Measurements from ENCODE around the gene BATF3.

The BATF3 gene

GRCh38 chr1:212701910-212702309, 2.3 kb upstream of the BATF3 start:
- H3K4me1 ChIP-seq (ENCODE audit: control insufficient read depth in 1 of 2, insufficient read depth in 1 of 2, low read depth in 1 of 2, low read length in 1 of 2) = peaks cover 30 to 34% of the 10 kb centered on the region in 2 experiments
- H3K27me3 ChIP-seq = peaks cover 50% of the 10 kb centered on the region

GRCh38 chr1:212700892-212701819, 1.5 kb upstream of the BATF3 start:
- H3K4me1 ChIP-seq (ENCODE audit: control insufficient read depth in 1 of 2, insufficient read depth in 1 of 2, low read depth in 1 of 2, low read length in 1 of 2) = peaks cover 30 to 35% of the 10 kb centered on the region in 2 experiments
- no peaks in the 10 kb centered on the region for H3K36me3 ChIP-seq
- H3K9me3 ChIP-seq = no peaks in the 10 kb centered on the region
- no peak overlapping the region for H3K27ac ChIP-seq
- TF ChIP-seq CTCF (IDR thresholded peaks at IDR 0.05) = no peak
- H3K27me3 ChIP-seq = peaks cover 56% of the 10 kb centered on the region
- H3K4me3 ChIP-seq (ENCODE audit: low read depth in 1 of 2, low read length in 1 of 2) = peak overlapping the region; percentile 71 to 93

More at GRCh38 chr1:212701910-212702309, 2.3 kb upstream of the BATF3 start:
- Histone ChIP-seq H3K9me3 (no peaks in the 10 kb centered on the region), H3K27ac (no peak overlapping the region), H3K4me3 (ENCODE audit: low read depth in 1 of 2, low read length in 1 of 2) (no peak overlapping the region), H3K36me3 (no peaks in the 10 kb centered on the region)
- no peak for TF ChIP-seq CTCF (IDR thresholded peaks at IDR 0.05)

- H3K4me1 ChIP-seq (ENCODE audit: control insufficient read depth in 1 of 2, insufficient read depth in 1 of 2, low read depth in 1 of 2, low read length in 1 of 2) = peaks cover 30 to 37% of the 10 kb centered on the region in 2 experiments
- peaks cover 58% of the 10 kb centered on the region for H3K27me3 ChIP-seq
- no peak overlapping the region for H3K27ac ChIP-seq
- no peaks in the 10 kb centered on the region for H3K36me3 ChIP-seq
- H3K9me3 ChIP-seq = no peaks in the 10 kb centered on the region
- peak overlapping the region; percentile 71 to 93 for H3K4me3 ChIP-seq (ENCODE audit: low read depth in 1 of 2, low read length in 1 of 2)
- no peak for TF ChIP-seq CTCF (IDR thresholded peaks at IDR 0.05)
Observed at GRCh38 chr1:212700223-212700891, 717 bp upstream of the BATF3 start.

GRCh38 chr1:212699104-212699624, 476 bp downstream of the BATF3 start:
- Histone ChIP-seq H3K36me3 (no peaks in the 10 kb centered on the region), H3K4me1 (ENCODE audit: control insufficient read depth in 1 of 2, insufficient read depth in 1 of 2, low read depth in 1 of 2, low read length in 1 of 2) (peaks cover 30 to 37% of the 10 kb centered on the region in 2 experiments), H3K27me3 (peaks cover 65% of the 10 kb centered on the region), H3K9me3 (no peaks in the 10 kb centered on the region), H3K27ac (peak overlapping the region; percentile 50), H3K4me3 (ENCODE audit: low read depth in 1 of 2, low read length in 1 of 2) (peak overlapping the region; percentile 71 to 93)
- TF ChIP-seq CTCF (IDR thresholded peaks at IDR 0.05) = peak; percentile 66

GRCh38 chr1:212698467-212699103, 1.1 kb downstream of the BATF3 start:
- peaks cover 67% of the 10 kb centered on the region for H3K27me3 ChIP-seq
- no peaks in the 10 kb centered on the region for H3K36me3 ChIP-seq
- H3K27ac ChIP-seq = peak overlapping the region; percentile 50
- TF ChIP-seq CTCF (IDR thresholded peaks at IDR 0.05) = no peak
- H3K9me3 ChIP-seq = no peaks in the 10 kb centered on the region
- H3K4me1 ChIP-seq (ENCODE audit: control insufficient read depth in 1 of 2, insufficient read depth in 1 of 2, low read depth in 1 of 2, low read length in 1 of 2) = peaks cover 30 to 37% of the 10 kb centered on the region in 2 experiments
- H3K4me3 ChIP-seq (ENCODE audit: low read depth in 1 of 2, low read length in 1 of 2) = peak overlapping the region; percentile 71 to 93

All from neutrophil (primary cell).